Tracheal epithelial cell (primary cell): Measurements from ENCODE around the gene VIL1. TPM values are rescaled to one million over a fixed set of nuclear protein-coding genes. Genes with fewer than 3 reads are reported as not detected.

ENCODE experiments used
- total RNA-seq: library from RNA; depleted of rRNA; stranded (reverse); fragments of >200 nt; gene quantifications from 2 replicates; pipeline ENCODE4 v1.2.1, GENCODE V29; 2014

The VIL1 gene
- total RNA-seq, result not detected in 2 replicates

GRCh38 chr2:218418717-218419458, at the start of gene VIL1:
VIL1 (plus strand) TSS chr2:218419123; CDS start chr2:218423779, 4,656 bp downstream.

GRCh38 chr2:218381916-218382366, 37.0 kb upstream of the VIL1 start, which contains the start of gene SLC11A1:
SLC11A1 (plus strand) TSS chr2:218382273; CDS start chr2:218382369, 96 bp downstream.

GRCh38 chr2:218399391-218400166, 19.3 kb upstream of the VIL1 start, which contains the start of gene CTDSP1:
CTDSP1 (plus strand) TSS chr2:218399868; CDS start chr2:218400091, 223 bp downstream.

Other genes with a start within 250 kb of the VIL1 start
- 396 and 434 TPM in 2 replicates for gene ARPC2, start 201.9 kb upstream of the VIL1 start, total RNA-seq
- 0.43 TPM in 1 of 2 replicates, not detected in the other for gene GPBAR1, start 158.1 kb upstream of the VIL1 start, total RNA-seq
- 208 and 211 TPM in 2 replicates for gene AAMP, start 149.0 kb upstream of the VIL1 start, total RNA-seq
- 20.7 and 24.8 TPM in 2 replicates for gene PNKD, start 148.6 kb upstream of the VIL1 start, total RNA-seq
- 676 and 698 TPM in 2 replicates for gene TMBIM1, start 126.6 kb upstream of the VIL1 start, total RNA-seq
- gene CATIP, start 62.3 kb upstream of the VIL1 start, total RNA-seq, result not detected in 2 replicates
- 0.21 and 1.4 TPM in 2 replicates for gene SLC11A1, start 36.9 kb upstream of the VIL1 start, total RNA-seq
- gene CTDSP1, start 19.3 kb upstream of the VIL1 start, total RNA-seq, result 40.3 and 52.3 TPM in 2 replicates
- gene USP37, start 149.2 kb downstream of the VIL1 start, total RNA-seq, result 10.6 and 13.6 TPM in 2 replicates
- 42.4 and 56.7 TPM in 2 replicates for gene CNOT9, start 149.7 kb downstream of the VIL1 start, total RNA-seq
- 1.2 and 1.3 TPM in 2 replicates for gene PLCD4, start 188.8 kb downstream of the VIL1 start, total RNA-seq
- 5.8 and 6.5 TPM in 2 replicates for gene ZNF142, start 240.5 kb downstream of the VIL1 start, total RNA-seq
- 42.2 and 45.5 TPM in 2 replicates for gene BCS1L, start 240.6 kb downstream of the VIL1 start, total RNA-seq